Neural cell (in vitro differentiated cells): ENCODE data around the gene RBM6.

Experiments
- CTCF ChIP-seq: fragments of 450-650 bp; IDR thresholded peaks from 2 replicates; pipeline ENCODE4 v1.5.1; 2014; ENCODE audit warnings: antibody characterized with exemption, mild to moderate bottlenecking, moderate library complexity; ENCODE audit not compliant: poor library complexity, severe bottlenecking
- POLR2AphosphoS5 ChIP-seq: IDR thresholded peaks from 2 replicates; pipeline ENCODE4 v1.6.1; 2012
- TAF1 ChIP-seq: IDR thresholded peaks from 2 replicates; pipeline ENCODE4 v1.6.1; 2012; ENCODE audit warnings: low read depth

GRCh38 chr3:50111757-50112156, 171.8 kb downstream of the RBM6 start:
- TF ChIP-seq TAF1 (no peak), CTCF (no peak), POLR2AphosphoS5 (no peak)
